Natural killer cell (primary cell): ENCODE data around the gene PEX14. TPM values are rescaled to one million over a fixed set of nuclear protein-coding genes. Genes with fewer than 3 reads are reported as not detected.
A peak's percentile ranks its signal among the peaks of the same experiment; 100 is the strongest.

Source experiments
- ATAC-seq, 3 donors: fragments of 150-1000 bp in 2 of 3; fragments of 200-7000 bp in 1 of 3; cut with Tn5 transposase; 1 replicate in 1 of 3; 2 replicates in 2 of 3; pipeline ENCODE4 v1.10.0; 2021; ENCODE audit warnings: mild to moderate bottlenecking in 2 of 3, moderate library complexity in 2 of 3
- DNase-seq, 2 donors: peaks; one replicate each; pipeline versions ENCODE4 v3.0.0 to v3.0.0-alpha.2; 2013 to 2021; ENCODE audit warnings: mixed read lengths in 1 of 2
- H3K27ac ChIP-seq: one replicate; pipeline ENCODE4 v1.5.1; 2013; ENCODE audit warnings: mild to moderate bottlenecking, low read length
- H3K27me3 ChIP-seq: one replicate; pipeline ENCODE4 v1.6.1; 2013; ENCODE audit warnings: low read length; ENCODE audit not compliant: control insufficient read depth, insufficient read depth
- H3K36me3 ChIP-seq: one replicate; pipeline ENCODE4 v1.6.1; 2013; ENCODE audit warnings: low read length; ENCODE audit not compliant: control insufficient read depth, insufficient read depth
- H3K4me1 ChIP-seq: one replicate; pipeline ENCODE4 v1.6.1; 2013; ENCODE audit warnings: low read length; ENCODE audit not compliant: control insufficient read depth, insufficient read depth
- H3K4me3 ChIP-seq: one replicate; pipeline ENCODE4 v1.5.1; 2013; ENCODE audit warnings: low read length
- H3K9me3 ChIP-seq: one replicate; pipeline ENCODE4 v1.6.1; 2013; ENCODE audit warnings: low read length; ENCODE audit not compliant: control insufficient read depth, insufficient read depth
- H3K27ac Mint-ChIP-seq, 2 donors: one replicate each; pipeline ENCODE4 v1.8.0; 2022; ENCODE audit warnings: mild to moderate bottlenecking in 2 of 2, mixed read lengths in 2 of 2, moderate library complexity in 1 of 2
- H3K27me3 Mint-ChIP-seq, 2 donors: one replicate each; pipeline ENCODE4 v1.8.0; 2022; ENCODE audit warnings: low read depth in 2 of 2, mixed read lengths in 2 of 2
- H3K36me3 Mint-ChIP-seq: one replicate; pipeline ENCODE4 v1.8.0; 2022; ENCODE audit warnings: mixed read lengths
- H3K4me1 Mint-ChIP-seq, 2 donors: one replicate each; pipeline ENCODE4 v1.8.0; 2022; ENCODE audit warnings: mixed read lengths in 2 of 2
- H3K4me3 Mint-ChIP-seq: one replicate; pipeline ENCODE4 v1.8.0; 2022; ENCODE audit warnings: mild to moderate bottlenecking, moderate library complexity, mixed read lengths
- H3K9me3 Mint-ChIP-seq, 2 donors: one replicate each; pipeline ENCODE4 v1.8.0; 2022; ENCODE audit warnings: mixed read lengths in 2 of 2
- CTCF ChIP-seq: fragments of 200-600 bp; IDR thresholded peaks from one replicate; pipeline ENCODE4 v1.8.0; 2022; ENCODE audit warnings: antibody characterized with exemption
- WGBS: methylation state at CpG from one replicate; pipeline ENCODE4 v1.1.7; 2013; ENCODE audit warnings: missing lambda C conversion rate; ENCODE audit not compliant: insufficient coverage; 5-methylcytosine and 5-hydroxymethylcytosine counted together
- intact Hi-C: fragments of 100-400 bp; cut with micrococcal nuclease; formaldehyde crosslinking; loops from one replicate; pipeline ENCODE4 v1.14.2; 2022
- total RNA-seq, 4 donors: library from RNA; stranded (reverse); fragments of 120-200 nt in 1 of 4; gene quantifications; one replicate each; pipeline versions ENCODE4 v1.2.3 to v1.2.4, GENCODE V29; 2013 to 2022

The PEX14 gene
- total RNA-seq, 3 donors from 2014 or later (not counting 1 experiment from before 2014, with no cell fraction given) = 21.4 to 27.3 (median 24.1) TPM

- Mint-ChIP-seq H3K4me3 (peak overlapping the region; percentile 94), H3K27me3 (no peaks in the 10 kb centered on the region), H3K4me1 (peaks cover 36 to 44% of the 10 kb centered on the region in 2 donors), H3K27ac (peak overlapping the region; percentile 92 to 96), H3K36me3 (no peaks in the 10 kb centered on the region), H3K9me3 (no peaks in the 10 kb centered on the region)
- peak; percentile 98 for TF ChIP-seq CTCF
- intact Hi-C loops = loop anchor here (1.0 to 2.0 kb wide), 8 partner anchors 16 to 447 kb away; partner anchors contain the start of genes CENPS and DFFA
- DNase-seq = peak; percentile 79 to 86
- H3K4me3 ChIP-seq = peak overlapping the region; percentile 46
- no peaks in the 10 kb centered on the region for H3K27me3 ChIP-seq
- under 1% methylated on average over 15 of the region's 15 CpGs for WGBS
- H3K36me3 ChIP-seq = peaks cover under 1% of the 10 kb centered on the region
- peak; percentile 77 to 88 (median 84) for ATAC-seq
- H3K27ac ChIP-seq = peak overlapping the region; percentile 77
- H3K4me1 ChIP-seq = peaks cover 37% of the 10 kb centered on the region
- no peaks in the 10 kb centered on the region for H3K9me3 ChIP-seq
Measured at GRCh38 chr1:10494754-10495474, 20.2 kb downstream of the PEX14 start.

- Mint-ChIP-seq H3K27me3 (no peaks in the 10 kb centered on the region), H3K4me3 (peak overlapping the region; percentile 94), H3K9me3 (no peaks in the 10 kb centered on the region), H3K36me3 (no peaks in the 10 kb centered on the region), H3K27ac (peak overlapping the region; percentile 92 to 96), H3K4me1 (peaks cover 36 to 44% of the 10 kb centered on the region in 2 donors)
- H3K27ac ChIP-seq = peak overlapping the region; percentile 77
- H3K4me1 ChIP-seq = peaks cover 37% of the 10 kb centered on the region
- DNase-seq (no peak), ATAC-seq (no peak)
- no peaks in the 10 kb centered on the region for H3K27me3 ChIP-seq
- H3K4me3 ChIP-seq = peak overlapping the region; percentile 46
- no peaks in the 10 kb centered on the region for H3K36me3 ChIP-seq
- intact Hi-C loops = loop anchor here (1.0 to 2.0 kb wide), 7 partner anchors 15 to 447 kb away; partner anchors contain the start of gene DFFA
- no peak for TF ChIP-seq CTCF
- 75% methylated on average over 10 of the region's 10 CpGs for whole genome bisulfite sequencing
- no peaks in the 10 kb centered on the region for H3K9me3 ChIP-seq
Measured at GRCh38 chr1:10495475-10495817, 20.7 kb downstream of the PEX14 start.

- intact Hi-C loops = loop anchor here (1.0 to 2.0 kb wide), 7 partner anchors 15 to 446 kb away; partner anchors contain the start of gene DFFA
- Mint-ChIP-seq H3K9me3 (no peaks in the 10 kb centered on the region), H3K27ac (peak overlapping the region; percentile 92 to 96), H3K36me3 (no peaks in the 10 kb centered on the region), H3K27me3 (no peaks in the 10 kb centered on the region), H3K4me1 (peaks cover 36 to 44% of the 10 kb centered on the region in 2 donors), H3K4me3 (peak overlapping the region; percentile 94)
- peaks cover 37% of the 10 kb centered on the region for H3K4me1 ChIP-seq
- peak overlapping the region; percentile 77 for H3K27ac ChIP-seq
- H3K9me3 ChIP-seq = no peaks in the 10 kb centered on the region
- no peaks in the 10 kb centered on the region for H3K36me3 ChIP-seq
- TF ChIP-seq CTCF = no peak
- DNase-seq (peak in 1 of 2 donors; percentile 62), ATAC-seq (no peak)
- H3K4me3 ChIP-seq = no peak overlapping the region
- WGBS = 82% methylated on average over 14 of the region's 14 CpGs
- no peaks in the 10 kb centered on the region for H3K27me3 ChIP-seq
Measured at GRCh38 chr1:10495952-10496351, 21.2 kb downstream of the PEX14 start.
